Measurements from ENCODE around the gene CACNA1G. TPM values are rescaled to one million over a fixed set of nuclear protein-coding genes. Genes with fewer than 3 reads are reported as not detected.

Gene CACNA1G
- total RNA-seq, 1 donor from 2014 or later, result not detected

DNA sequence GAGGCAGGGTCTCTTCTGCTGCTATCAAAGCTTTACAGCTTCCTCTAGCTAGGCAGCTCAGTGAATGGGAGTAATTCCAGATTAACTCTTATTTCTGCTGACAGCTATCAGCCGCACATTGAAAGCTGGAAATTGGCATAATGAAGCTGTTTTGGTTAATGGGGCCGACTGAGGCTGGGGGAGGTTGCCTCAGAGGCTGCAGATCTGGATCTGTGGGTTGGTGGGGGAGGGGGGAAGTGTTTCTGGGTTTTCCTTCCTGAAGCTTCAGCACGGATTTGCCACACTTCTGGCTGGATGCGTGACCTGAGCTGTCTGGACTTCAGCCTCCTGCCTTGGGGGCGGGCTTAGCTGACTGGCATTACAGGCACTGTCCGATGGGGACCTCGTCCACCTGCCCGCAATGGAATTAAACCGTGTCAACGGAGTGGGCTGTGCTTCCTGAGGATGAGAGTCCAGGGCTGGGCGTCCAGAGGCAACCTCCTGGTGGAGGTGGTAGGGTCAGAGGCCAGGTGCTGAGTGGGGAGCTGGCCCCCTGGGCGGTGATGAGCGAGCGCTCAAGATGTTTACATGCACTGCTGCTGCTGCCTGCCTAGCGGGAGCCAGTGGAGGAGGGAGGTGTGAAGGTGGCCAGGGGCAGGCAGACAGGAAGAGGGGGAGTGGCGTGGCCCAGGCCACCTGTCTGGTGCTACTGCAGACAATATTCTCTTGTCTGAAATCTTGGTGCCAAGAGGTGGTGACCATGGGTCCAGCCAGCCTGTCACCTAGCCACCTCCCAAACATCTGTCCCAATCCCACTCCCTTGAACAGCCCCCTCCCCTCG lies 67.5 kb downstream of the CACNA1G start:
- H3K4me3 Mint-ChIP-seq (ENCODE audit: unreplicated experiment), result no peak overlapping the region
- no peaks in the 10 kb centered on the region for H3K36me3 Mint-ChIP-seq (ENCODE audit: low read depth, unreplicated experiment)
- peak; percentile 25 for DNase-seq (ENCODE audit: low spot score)
- H3K27ac Mint-ChIP-seq (ENCODE audit: unreplicated experiment), result no peak overlapping the region
- H3K27me3 Mint-ChIP-seq (ENCODE audit: unreplicated experiment), result peaks cover 3% of the 10 kb centered on the region
- no peaks in the 10 kb centered on the region for H3K9me3 Mint-ChIP-seq (ENCODE audit: unreplicated experiment)
- TF ChIP-seq, protein P1, sequence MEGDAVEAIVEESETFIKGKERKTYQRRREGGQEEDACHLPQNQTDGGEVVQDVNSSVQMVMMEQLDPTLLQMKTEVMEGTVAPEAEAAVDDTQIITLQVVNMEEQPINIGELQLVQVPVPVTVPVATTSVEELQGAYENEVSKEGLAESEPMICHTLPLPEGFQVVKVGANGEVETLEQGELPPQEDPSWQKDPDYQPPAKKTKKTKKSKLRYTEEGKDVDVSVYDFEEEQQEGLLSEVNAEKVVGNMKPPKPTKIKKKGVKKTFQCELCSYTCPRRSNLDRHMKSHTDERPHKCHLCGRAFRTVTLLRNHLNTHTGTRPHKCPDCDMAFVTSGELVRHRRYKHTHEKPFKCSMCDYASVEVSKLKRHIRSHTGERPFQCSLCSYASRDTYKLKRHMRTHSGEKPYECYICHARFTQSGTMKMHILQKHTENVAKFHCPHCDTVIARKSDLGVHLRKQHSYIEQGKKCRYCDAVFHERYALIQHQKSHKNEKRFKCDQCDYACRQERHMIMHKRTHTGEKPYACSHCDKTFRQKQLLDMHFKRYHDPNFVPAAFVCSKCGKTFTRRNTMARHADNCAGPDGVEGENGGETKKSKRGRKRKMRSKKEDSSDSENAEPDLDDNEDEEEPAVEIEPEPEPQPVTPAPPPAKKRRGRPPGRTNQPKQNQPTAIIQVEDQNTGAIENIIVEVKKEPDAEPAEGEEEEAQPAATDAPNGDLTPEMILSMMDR (IDR thresholded peaks at IDR 0.05; ENCODE audit: unreplicated experiment), result no peak
- peaks cover 18% of the 10 kb centered on the region for H3K4me1 Mint-ChIP-seq (ENCODE audit: unreplicated experiment)

DNA sequence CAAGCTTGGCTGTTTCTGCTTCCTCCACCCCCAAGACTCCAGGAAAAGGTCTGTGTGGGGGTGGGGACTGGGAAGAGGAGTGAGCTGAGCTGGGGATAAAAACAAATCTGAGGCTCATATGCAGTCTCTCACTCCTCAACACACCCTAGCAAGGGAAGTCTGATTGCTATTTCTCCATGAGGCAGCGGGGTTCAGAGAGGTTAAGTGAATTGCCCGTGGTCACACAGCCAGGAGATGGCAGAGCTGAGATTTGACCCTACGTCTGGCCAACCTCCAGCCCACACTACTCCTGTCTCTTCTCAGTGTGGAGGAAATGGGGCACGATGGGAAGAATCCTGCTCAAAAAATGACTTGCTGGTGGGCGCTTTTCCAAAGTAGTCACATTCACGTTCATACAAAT lies 69.4 kb downstream of the CACNA1G start:
- peaks cover 11% of the 10 kb centered on the region for H3K27me3 Mint-ChIP-seq (ENCODE audit: unreplicated experiment)
- TF ChIP-seq, protein P1 (IDR thresholded peaks at IDR 0.05; ENCODE audit: unreplicated experiment), result no peak
- no peaks in the 10 kb centered on the region for H3K9me3 Mint-ChIP-seq (ENCODE audit: unreplicated experiment)
- H3K4me3 Mint-ChIP-seq (ENCODE audit: unreplicated experiment), result no peak overlapping the region
- H3K36me3 Mint-ChIP-seq (ENCODE audit: low read depth, unreplicated experiment), result no peaks in the 10 kb centered on the region
- no peak for DNase-seq (ENCODE audit: low spot score)
- no peak overlapping the region for H3K27ac Mint-ChIP-seq (ENCODE audit: unreplicated experiment)
- H3K4me1 Mint-ChIP-seq (ENCODE audit: unreplicated experiment), result peaks cover 18% of the 10 kb centered on the region

DNA sequence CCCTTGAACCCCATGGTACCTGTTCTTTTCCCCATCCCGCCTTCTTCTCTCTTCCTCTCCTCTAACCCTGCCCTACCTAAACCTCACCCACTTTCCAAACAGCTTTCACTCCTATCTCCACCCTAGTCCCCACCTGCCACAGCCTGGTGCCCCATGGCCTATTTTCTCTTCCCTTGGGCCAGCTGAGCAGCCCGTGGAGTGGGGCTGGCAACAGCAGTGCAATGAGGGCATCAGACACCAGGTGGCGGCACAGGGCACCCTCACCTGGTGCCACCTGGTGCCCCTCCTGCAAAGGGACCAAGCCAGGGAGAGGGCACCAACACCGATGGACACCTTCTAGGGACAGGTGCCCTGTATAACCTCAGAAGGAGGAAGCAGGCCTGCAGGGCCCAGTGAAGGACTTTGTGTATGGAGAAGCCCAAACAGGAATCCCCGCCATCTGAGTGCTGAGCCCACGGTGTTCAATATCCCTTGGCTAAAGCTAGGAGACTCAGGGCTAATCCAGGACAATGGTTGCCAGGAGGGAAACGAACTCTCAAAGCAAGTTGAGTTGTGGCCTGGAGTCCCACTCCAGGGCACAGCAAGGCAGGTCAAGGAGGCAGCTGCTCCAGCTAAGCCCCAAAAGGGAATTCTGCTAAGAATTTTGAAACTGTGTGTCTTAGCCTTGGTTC lies 70.1 kb downstream of the CACNA1G start:
- Mint-ChIP-seq H3K27me3 (ENCODE audit: unreplicated experiment) (peaks cover 11% of the 10 kb centered on the region), H3K9me3 (ENCODE audit: unreplicated experiment) (no peaks in the 10 kb centered on the region), H3K36me3 (ENCODE audit: low read depth, unreplicated experiment) (no peaks in the 10 kb centered on the region), H3K4me1 (ENCODE audit: unreplicated experiment) (peaks cover 18% of the 10 kb centered on the region), H3K4me3 (ENCODE audit: unreplicated experiment) (no peak overlapping the region), H3K27ac (ENCODE audit: unreplicated experiment) (no peak overlapping the region)
- DNase-seq (ENCODE audit: low spot score), result peak; percentile 67
- TF ChIP-seq, protein P1 (IDR thresholded peaks at IDR 0.05; ENCODE audit: unreplicated experiment), result peak; percentile 76

DNA sequence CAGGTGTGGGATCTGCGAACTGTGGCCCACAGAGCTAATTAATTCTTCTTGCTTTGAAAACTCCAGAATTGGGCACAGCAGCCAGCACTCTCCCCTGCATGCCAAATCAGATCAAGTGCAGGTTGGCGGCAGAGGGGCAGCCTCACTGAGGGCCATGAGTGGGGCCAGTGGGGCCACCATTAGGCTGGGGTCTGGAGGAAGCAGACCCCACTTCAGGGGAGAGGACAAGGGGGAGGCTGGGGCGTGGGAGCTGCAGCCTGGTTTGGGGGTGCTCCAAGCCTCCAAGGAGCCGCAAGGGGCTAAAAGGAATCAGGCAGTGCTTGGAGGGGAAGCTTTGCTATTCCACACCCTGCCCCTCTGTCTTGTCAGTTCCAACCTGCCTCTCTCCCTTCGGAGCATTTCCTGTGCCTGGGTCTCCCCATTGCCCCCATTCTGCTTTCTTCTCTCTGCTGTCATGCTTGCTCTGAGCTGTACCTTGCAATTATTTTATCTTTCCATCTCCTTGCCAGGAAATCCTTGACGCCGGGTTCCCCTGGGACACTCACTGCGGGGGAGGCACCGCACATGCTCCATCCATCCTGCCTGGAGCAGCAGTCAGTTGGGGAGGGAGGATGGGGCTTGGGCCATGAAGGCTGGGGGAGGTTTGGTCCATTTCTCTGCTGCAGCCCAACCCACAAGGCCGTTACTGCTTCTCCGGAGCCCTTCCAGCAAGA lies 70.8 kb downstream of the CACNA1G start:
- Mint-ChIP-seq H3K36me3 (ENCODE audit: low read depth, unreplicated experiment) (peaks cover 4% of the 10 kb centered on the region), H3K27ac (ENCODE audit: unreplicated experiment) (no peak overlapping the region), H3K9me3 (ENCODE audit: unreplicated experiment) (no peaks in the 10 kb centered on the region), H3K4me1 (ENCODE audit: unreplicated experiment) (peaks cover 18% of the 10 kb centered on the region), H3K4me3 (ENCODE audit: unreplicated experiment) (no peak overlapping the region), H3K27me3 (ENCODE audit: unreplicated experiment) (peaks cover 14% of the 10 kb centered on the region)
- DNase-seq (ENCODE audit: low spot score), result no peak
- TF ChIP-seq, protein P1 (IDR thresholded peaks at IDR 0.05; ENCODE audit: unreplicated experiment), result no peak
